Measurements from ENCODE around the gene IFT27. TPM values are rescaled to one million over a fixed set of nuclear protein-coding genes. Genes with fewer than 3 reads are reported as not detected.
A peak's percentile ranks its signal among the peaks of the same experiment; 100 is the strongest.

The IFT27 gene
- total and polyA plus RNA-seq, 2 of the 4 experiments (the other 2 are of a cell fraction), result 14.5 to 26.9 TPM

GRCh38 chr22:36765131-36765942 lies 10.6 kb downstream of the IFT27 start:
- Histone ChIP-seq H3K4ac (ENCODE audit: low read depth, low read length) (no peak overlapping the region), H4K91ac (ENCODE audit: insufficient read depth, low read depth, low read length) (no peak overlapping the region), H2AK9ac (replicated peaks; ENCODE audit: low read depth, low read length, poor library complexity) (peak overlapping the region; percentile 35), H3K4me1 (ENCODE audit: control insufficient read depth, insufficient read depth, low read length) (peaks cover 6% of the 10 kb centered on the region; the same call in 1 of the 2 replicates), H3K18ac (ENCODE audit: low read depth, low read length) (no peak overlapping the region), H3K27me3 (ENCODE audit: control insufficient read depth, insufficient read depth, low read length) (no peaks in the 10 kb centered on the region), H2BK15ac (ENCODE audit: low read depth, low read length) (no peak overlapping the region), H2BK5ac (ENCODE audit: low read depth, low read length, poor library complexity, severe bottlenecking) (no peak overlapping the region), H3K36me3 (ENCODE audit: control insufficient read depth, insufficient read depth, low read length) (peaks cover 17% of the 10 kb centered on the region), H4K5ac (ENCODE audit: low read depth, low read length) (no peak overlapping the region), H2BK120ac (ENCODE audit: low read depth, low read length) (no peak overlapping the region), H3K9me1 (ENCODE audit: insufficient read depth, low read length) (peaks cover 8% of the 10 kb centered on the region), H3K9me3 (ENCODE audit: control insufficient read depth, insufficient read depth, low read length) (no peaks in the 10 kb centered on the region), H3K14ac (replicated peaks; ENCODE audit: low read depth, low read length) (no peak overlapping the region), H2BK20ac (ENCODE audit: low read depth, low read length) (no peak overlapping the region), H2AK5ac (ENCODE audit: low read depth, low read length) (no peak overlapping the region), H3K9ac (ENCODE audit: low read depth, low read length) (no peak overlapping the region), H3K4me3 (ENCODE audit: insufficient read depth, low read depth, low read length) (no peak overlapping the region), H4K20me1 (ENCODE audit: insufficient read depth, low read length) (no peaks in the 10 kb centered on the region; the same call in 1 of the 2 replicates), H2AFZ (replicated peaks; ENCODE audit: low read length, poor library complexity) (no peak overlapping the region), H3K56ac (ENCODE audit: extremely low read depth, insufficient read depth, low read length) (no peak overlapping the region), H4K8ac (ENCODE audit: low read depth in 2 of 2, low read length in 2 of 2) (no peak overlapping the region), H3K79me1 (ENCODE audit: low read depth in 1 of 2, low read length in 2 of 2) (no peaks in the 10 kb centered on the region), H3K4me2 (ENCODE audit: low read depth, low read length) (no peak overlapping the region), H3K23ac (ENCODE audit: low read depth, low read length) (no peak overlapping the region), H3K27ac (ENCODE audit: insufficient read depth, low read length) (no peak overlapping the region)
- dilution Hi-C loops (cut with HindIII; ENCODE audit: low sequenced_read_pairs, unreplicated experiment), result no loop called here
- ChIA-PET CTCF (no interaction called here), POLR2A (ENCODE audit: unreplicated experiment) (no interaction called here)
- no TSS peak for BruUV-seq (replicated peaks)
- intact Hi-C loops (cut with micrococcal nuclease), result no loop called here
- DNase-seq, result no peak
- no peak for TF ChIP-seq SMC3 (IDR thresholded peaks at IDR 0.05; ENCODE audit: low read depth, low read length)
- no peak for TF ChIP-seq CHD1 (IDR thresholded peaks at IDR 0.05; ENCODE audit: low read depth, low read length)
- TF ChIP-seq RCOR1 (IDR thresholded peaks at IDR 0.05; ENCODE audit: insufficient replicate concordance, low read length), result no peak
- TF ChIP-seq MAFK (IDR thresholded peaks at IDR 0.05; ENCODE audit: low read depth, low read length), result no peak
- TF ChIP-seq FOS (IDR thresholded peaks at IDR 0.05; ENCODE audit: low read depth, low read length), result no peak
- TF ChIP-seq ELK1 (IDR thresholded peaks at IDR 0.05; ENCODE audit: borderline replicate concordance, low read depth, low read length), result no peak
- TF ChIP-seq POLR2A (IDR thresholded peaks at IDR 0.05; ENCODE audit: low read depth, low read length), result no peak
- TF ChIP-seq CTCF (conservative IDR thresholded peaks at IDR 0.05; ENCODE audit: low read depth, low read length), result no peak
- TF ChIP-seq RFX5 (IDR thresholded peaks at IDR 0.05; ENCODE audit: low read depth, low read length), result no peak
- no peak for TF ChIP-seq CEBPB (IDR thresholded peaks at IDR 0.05; ENCODE audit: low read depth, low read length)
- no peak for TF ChIP-seq USF2 (IDR thresholded peaks at IDR 0.05; ENCODE audit: low read depth, low read length)
- TF ChIP-seq NFE2L2 (IDR thresholded peaks at IDR 0.05; ENCODE audit: low read depth, low read length), result no peak
- TF ChIP-seq RAD21 (IDR thresholded peaks at IDR 0.05; ENCODE audit: low read length), result no peak
- 61% methylated on average over 2 of the region's 17 CpGs; no CpG with 5 or more reads in 1 of the 2 experiments for WGBS, 2 experiments (ENCODE audit: extremely low coverage in 2 of 2, insufficient read length in 1 of 2)
- in situ Hi-C loops (cut with MboI; ENCODE audit: low sequenced_read_pairs), result no loop called here
- no peak for ATAC-seq (ENCODE audit: low read depth)

All from IMR-90 (cell line).